Breast epithelium (tissue), 3 donors: ENCODE measurements around the gene CTIF.

Source experiments
- POLR2A ChIP-seq: fragments of 450-650 bp; IDR thresholded peaks from one replicate; pipeline ENCODE4 v1.6.1; 2016; ENCODE audit warnings: antibody characterized with exemption, mild to moderate bottlenecking, moderate library complexity
- TF ChIP-seq, protein P1 (sequence below), 3 donors: fragments of 450-650 bp; IDR thresholded peaks; one replicate each; pipeline ENCODE4 v1.5.1; 2016 to 2017; ENCODE audit warnings: antibody characterized with exemption in 3 of 3, mild to moderate bottlenecking in 3 of 3, moderate library complexity in 3 of 3

DNA sequence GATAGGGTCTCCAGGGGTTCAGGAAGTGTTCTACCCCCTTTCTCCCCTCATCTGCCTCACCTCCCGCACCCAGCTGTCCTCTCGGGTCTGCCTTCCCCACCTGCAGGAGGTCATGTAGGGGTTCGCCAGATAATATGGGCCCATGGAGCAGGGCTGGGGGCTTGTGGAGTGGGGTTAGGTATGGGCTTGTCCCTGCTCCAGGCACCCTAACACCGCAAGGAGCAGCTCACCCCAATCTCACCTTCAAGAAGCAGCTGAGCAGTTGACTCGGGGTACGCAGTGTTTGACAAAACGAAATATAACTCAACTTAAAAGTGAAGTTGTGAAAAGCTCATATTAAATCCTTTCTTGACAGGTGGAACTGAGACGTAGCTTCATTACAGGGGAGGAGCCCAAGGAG, 99.6 kb downstream of the CTIF start:
- TF ChIP-seq, protein P1, sequence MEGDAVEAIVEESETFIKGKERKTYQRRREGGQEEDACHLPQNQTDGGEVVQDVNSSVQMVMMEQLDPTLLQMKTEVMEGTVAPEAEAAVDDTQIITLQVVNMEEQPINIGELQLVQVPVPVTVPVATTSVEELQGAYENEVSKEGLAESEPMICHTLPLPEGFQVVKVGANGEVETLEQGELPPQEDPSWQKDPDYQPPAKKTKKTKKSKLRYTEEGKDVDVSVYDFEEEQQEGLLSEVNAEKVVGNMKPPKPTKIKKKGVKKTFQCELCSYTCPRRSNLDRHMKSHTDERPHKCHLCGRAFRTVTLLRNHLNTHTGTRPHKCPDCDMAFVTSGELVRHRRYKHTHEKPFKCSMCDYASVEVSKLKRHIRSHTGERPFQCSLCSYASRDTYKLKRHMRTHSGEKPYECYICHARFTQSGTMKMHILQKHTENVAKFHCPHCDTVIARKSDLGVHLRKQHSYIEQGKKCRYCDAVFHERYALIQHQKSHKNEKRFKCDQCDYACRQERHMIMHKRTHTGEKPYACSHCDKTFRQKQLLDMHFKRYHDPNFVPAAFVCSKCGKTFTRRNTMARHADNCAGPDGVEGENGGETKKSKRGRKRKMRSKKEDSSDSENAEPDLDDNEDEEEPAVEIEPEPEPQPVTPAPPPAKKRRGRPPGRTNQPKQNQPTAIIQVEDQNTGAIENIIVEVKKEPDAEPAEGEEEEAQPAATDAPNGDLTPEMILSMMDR (IDR thresholded peaks at IDR 0.05), result no peak
- no peak for TF ChIP-seq POLR2A
